C1 segment of cervical spinal cord (tissue), 14 donors: ENCODE measurements around the gene ATP6V1E1.
A peak's percentile ranks its signal among the peaks of the same experiment; 100 is the strongest.

Source experiments
- DNase-seq, 14 donors: peaks; one replicate each; lab custom pipeline; 2025; lab: John Stamatoyannopoulos, UW

ATP6V1E1 gene

DNA sequence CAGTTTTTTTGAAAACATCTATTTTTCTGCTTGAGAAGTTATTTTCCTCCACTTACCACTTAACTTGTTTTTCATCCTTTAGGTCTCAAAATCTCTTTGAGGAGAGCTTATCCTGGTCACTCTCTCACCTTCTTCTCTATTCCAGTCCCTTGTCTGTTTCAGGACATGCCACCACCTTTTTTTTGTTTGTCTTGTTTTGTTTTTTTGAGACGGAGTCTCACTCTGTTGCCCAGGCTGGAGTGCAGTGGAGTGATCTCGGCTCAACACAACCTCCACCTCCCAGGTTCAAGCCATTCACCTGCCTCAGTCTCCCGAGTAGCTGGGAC, 5.4 kb upstream of the ATP6V1E1 start:
- no peak for DNase-seq

DNA sequence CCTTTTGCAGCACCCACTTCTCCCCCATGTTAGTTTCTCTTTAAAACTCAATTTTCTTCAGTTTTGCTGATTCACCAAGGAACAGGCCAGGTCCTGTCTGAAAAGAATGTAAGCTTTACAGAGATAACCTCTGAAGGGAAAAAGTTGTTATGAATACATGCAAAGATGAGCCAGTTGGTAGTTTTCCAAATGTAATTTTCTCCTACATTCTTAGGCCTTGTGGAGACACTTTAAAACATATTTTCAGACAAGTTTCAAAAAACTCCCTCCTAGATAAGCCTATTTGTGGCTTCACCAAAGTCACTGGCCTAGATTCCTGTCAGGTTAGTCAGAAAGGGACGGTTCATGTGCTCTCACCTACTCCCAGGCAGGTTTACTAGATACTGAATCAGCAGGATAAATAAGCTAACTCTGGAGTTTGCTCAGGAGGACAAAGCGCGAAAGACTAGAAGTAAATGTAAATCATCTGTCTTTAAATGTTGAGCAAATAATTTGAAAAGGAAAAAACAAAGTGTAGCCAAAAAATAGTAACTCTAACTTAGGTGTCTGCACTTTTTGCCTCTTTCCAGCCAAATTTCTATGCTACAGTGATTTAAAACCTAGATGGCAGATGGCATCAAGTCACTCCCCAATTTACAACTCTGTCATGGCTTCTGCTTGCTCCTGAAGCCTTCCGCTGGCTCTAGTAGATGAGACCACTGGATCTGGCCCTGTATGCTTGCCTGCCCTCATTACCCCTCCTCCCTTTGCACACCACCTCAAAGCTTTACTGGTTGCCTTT, 4.9 kb upstream of the ATP6V1E1 start:
- DNase-seq, result no peak

DNA sequence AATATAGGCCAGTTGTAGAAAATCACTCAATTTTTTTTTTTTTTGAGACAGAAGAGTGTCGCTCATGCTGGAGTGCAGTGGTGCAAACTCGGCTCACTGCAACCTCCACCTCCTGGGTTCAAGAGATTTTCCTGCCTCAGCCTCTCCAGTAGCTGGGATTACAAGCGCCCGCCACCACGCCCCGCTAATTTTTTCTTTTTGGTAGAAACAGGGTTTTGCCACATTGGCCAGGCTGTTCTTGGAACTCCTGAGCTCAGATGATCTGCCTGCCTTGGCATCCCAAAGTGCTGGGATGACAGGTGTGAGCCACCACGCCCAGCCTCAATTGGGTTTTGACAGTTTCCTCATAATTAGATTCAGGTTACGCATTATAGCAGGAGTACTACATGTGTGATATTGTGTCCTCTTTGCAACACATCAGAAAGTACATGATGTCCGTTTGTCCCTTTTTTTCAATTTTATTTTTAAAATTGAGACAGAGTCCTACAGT, 2.6 kb upstream of the ATP6V1E1 start:
- no peak for DNase-seq

DNA sequence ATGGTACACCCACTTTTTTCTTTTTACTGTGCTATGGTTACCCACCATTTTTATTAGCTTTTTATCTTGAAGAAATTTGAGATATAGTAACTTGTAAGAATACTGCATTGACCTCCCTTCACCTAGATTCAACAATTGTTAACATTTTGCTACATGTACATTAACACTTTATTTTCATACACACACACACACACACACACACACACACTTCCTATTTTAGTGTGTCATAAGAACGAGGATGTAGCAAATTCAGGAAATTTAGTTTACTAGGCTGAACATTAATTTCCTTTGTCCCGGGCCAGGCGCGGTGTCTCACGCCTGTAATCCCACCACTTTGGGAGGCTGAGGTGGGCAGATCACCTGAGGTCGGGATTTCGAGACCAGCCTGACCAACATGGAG, 1.1 kb upstream of the ATP6V1E1 start:
- DNase-seq, result no peak

DNA sequence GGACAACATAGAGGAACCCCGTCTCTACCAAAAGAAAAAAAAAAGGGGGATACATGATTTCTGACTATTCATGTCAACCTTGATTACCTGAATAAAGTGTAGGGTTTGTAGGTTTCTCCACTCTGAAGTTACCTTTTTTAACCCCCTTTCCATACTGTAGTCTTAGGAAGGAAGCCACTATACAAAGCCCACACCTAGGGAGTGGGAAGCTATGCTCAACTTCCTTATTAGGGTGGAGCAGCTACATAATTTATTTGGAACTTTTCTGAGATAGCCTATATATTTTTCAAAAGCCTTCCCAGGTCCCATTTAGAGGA, 582 bp upstream of the ATP6V1E1 start:
- DNase-seq, result no peak

DNA sequence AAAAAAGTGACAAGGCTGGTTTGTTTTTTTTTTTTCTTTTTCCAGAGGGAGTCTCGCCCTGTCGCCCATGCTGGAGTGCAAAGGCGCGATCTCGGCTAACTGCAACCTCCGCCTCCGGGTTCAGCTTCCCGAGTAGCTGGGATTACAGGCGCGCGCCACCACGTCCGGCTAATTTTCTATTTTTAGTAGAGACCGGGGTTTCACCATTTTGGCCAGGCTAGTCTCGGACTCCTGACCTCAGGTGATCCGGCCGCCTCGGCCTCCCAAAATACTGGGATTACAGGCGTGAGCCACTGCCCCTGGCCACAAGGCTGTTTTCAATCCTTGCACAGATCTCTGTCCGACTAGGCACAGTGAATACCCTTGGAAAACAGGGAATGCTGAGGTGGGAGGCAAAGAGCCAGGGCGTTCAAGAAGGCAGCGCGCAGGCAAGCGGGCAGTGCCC, 566 bp downstream of the ATP6V1E1 start:
- DNase-seq, result peak in 2 of 14 donors; percentile 8 to 32

DNA sequence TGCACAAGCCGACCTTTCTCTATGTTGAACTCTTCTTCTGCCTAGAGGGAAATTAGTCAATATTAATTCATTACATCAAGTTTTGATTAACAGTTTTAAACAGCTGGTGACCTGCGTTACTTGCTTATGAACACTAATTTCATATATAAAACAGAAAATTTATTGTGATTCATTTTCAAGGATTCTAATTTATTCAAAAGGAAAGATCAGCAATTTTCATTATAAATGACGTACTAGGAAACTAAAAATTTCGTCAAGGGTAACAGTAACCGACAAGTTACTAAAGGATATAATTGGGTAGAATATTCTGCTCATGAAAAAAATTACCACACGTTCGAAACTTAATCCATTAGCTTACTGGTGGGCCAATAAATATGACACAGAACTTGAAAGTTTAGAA, 15.3 kb downstream of the ATP6V1E1 start:
- no peak for DNase-seq

DNA sequence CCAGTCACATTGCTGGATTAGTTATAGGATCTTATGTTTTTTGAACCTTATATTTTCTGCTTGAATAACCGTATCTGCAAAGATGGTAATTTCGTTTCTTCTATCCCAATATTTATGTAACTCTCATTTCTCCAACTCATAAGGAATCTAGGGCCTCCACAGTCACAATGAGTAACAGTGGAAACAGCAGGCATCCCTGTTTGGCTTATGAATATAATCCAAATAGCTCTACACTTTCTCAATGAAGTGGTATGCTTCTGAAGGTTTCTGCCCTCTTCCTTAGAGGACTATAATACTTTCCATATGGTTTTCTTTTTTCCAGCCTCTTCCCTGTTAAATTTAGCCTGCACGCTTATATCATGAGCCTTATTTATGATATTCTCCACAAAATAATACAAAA, 16.5 kb downstream of the ATP6V1E1 start:
- DNase-seq, result no peak

DNA sequence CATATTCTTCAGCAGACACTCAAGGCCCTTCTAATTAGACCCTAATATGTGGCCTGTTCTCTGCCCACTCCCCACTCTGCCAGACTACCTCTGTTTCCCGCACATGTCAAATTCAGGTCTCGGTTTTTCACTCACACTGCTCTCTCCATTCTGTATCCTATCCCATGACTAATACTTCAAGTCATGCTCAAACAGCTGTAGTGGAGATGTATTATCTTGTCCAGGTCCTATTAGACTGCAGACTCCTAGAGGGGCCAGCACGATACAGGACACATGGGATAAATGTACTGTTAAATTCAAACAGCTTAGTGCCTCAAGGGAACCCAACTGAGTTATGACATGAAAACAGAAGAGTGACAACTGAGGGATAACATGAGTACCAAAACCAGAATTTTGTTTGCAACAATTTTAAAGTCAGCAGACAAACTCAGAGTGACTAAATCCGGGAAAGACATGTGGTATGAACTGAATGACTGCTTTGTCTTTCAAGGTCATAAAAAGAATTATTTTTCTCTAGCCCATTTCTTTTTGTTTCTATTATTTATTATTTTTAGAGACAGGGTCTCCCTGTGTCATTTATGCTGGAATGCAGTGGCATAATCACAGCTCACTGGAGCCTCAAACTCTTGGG, 20.5 kb downstream of the ATP6V1E1 start:
- DNase-seq, result no peak

DNA sequence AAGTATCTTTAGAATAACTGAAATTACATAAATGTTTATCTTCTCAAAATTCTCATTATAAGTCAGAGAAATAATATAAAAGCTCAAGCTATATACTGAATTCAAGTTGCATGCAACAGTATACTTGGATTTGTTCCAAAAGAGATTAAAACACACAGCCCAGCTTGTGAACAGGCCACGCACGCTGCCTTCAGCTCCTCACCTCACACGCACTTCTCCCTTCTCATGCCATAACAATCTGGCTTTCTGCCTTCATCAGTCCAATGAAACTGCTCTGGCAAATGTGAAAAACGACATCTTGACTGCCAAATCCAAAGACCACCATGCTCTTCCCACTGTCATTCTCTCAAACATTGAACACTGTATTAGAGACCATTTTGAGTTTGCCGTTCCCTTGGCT, 22.1 kb downstream of the ATP6V1E1 start:
- no peak for DNase-seq

DNA sequence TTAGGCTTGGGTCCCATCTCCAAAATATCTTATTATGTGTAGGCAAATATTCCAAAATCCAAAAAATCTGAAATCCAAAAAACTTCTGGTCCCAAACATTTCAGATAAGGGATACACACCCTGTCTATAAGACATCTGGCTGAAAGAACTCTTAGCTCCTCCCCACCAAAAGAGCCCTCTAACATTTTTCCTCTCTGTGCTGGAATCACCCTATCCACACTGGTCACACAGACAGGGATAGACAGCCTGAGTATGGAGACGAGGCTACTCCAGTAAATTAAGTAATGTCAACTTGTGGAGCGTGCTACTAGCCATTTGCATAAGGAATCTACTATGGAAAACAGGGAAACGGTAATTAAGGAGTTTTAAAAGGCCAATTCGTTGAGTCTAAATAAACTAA, 24.9 kb downstream of the ATP6V1E1 start:
- DNase-seq, result no peak

DNA sequence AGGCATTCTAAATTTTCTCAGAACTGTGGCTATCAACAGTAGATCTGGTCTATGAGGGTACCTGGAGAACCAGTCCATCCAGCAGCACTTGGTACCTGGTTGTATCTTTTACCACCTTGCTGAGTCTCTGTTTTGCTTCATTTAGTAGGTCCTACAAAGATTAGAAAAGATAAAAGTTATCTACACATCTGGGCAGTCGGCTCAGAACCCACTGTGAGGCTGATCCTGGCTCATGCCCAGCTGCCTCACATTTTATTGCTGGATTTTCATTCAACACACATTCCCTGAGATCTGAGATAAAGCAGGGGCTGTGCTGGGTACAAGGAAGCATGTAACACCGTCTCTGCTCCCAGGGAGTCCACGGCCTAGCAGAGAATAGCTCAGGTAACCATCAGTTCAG, 27.5 kb downstream of the ATP6V1E1 start:
- DNase-seq, result no peak

DNA sequence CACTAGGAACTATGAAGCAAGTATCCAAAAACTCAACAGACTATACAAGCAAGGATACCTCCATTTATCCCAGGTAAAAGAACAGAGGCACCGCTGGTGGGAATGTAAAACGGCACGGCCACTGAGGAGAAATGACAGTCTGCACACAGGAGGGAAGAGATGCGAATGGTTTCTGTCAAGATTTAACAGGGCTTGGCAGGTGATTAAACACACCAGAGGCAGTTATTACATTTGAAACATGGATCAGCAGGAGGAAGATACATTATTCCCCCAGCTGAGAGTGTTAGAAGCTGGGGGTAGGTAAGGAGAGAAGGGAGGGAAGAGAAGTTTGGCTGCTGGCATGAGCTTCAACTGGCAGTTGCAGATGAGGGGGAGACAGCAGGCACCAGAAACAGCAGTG, 30.2 kb downstream of the ATP6V1E1 start:
- no peak for DNase-seq

DNA sequence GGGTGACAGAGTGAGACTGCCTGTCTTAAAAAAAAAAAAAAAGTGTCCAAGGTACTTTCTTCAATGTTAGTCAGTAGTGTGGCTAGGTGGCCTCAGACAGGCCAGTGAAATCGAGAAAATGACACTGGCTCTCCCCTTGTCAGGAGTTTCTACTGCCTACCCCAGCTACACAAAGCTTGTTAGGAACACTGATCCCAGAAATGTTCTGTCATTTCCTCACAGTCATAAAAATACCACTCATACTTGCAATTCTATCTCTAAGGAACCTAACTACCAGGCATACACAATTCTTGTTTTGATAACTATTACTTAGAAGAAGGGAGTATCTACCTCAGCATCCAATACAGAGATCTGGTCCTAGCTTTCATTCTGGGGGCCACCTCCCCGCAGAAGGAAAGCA, 31.3 kb downstream of the ATP6V1E1 start:
- no peak for DNase-seq

DNA sequence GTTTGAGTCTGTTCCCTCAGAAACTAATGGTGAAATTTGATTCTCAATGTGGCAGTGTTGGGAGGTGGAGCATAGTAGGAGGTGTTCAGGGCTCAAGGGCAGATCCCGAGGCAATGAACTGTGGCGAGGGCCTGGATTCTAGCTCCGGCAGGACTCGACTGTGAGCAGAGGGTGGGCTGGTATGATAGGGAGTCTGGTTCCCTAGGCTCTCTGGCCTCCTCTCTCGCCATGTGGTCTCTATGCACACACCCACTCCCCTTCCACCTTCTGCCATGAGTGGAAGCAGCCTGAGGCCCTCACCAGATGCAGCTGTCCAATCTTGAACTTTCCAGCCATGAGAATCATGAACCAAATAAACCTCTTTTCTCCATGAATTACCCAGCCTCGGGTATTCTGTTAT, 32.3 kb downstream of the ATP6V1E1 start:
- DNase-seq, result no peak

DNA sequence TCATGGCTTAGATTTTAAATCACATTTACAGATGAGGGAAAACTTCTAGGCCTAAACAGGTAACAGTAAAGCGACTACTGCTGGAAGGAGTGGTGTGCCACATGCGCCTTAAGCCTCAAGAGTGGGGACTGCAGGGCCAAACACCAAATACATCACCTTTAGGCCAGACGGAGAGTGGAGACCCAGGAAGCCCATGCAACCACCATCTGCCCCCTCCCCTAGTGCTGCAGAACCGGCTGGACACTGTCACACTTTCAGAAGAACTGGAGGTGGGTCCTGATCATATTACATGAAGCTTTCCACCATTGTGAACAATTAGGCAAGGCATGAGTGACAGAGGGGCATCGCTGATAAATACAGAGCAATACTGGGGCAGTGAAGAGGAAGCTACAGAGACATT, 36.3 kb downstream of the ATP6V1E1 start:
- DNase-seq, result no peak

DNA sequence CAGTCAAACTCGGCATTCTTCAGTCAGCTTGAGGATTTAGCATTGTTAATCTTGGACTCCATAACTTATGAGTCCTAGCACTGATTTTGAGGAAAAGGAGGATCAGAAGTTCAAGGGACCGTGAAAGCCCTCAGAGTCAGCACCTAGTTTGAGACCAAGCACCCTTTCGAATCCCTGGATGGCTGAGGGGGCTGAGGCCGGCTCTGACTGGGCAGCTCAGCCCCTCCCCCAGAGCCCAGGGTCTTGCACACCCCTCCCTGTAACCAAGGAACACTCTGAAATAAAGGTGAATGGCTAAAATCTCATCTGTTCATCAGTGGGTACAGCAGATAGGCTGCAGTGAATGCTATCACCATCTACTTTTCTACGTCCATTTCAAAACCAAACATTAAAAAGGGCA, 38.0 kb downstream of the ATP6V1E1 start:
- no peak for DNase-seq

DNA sequence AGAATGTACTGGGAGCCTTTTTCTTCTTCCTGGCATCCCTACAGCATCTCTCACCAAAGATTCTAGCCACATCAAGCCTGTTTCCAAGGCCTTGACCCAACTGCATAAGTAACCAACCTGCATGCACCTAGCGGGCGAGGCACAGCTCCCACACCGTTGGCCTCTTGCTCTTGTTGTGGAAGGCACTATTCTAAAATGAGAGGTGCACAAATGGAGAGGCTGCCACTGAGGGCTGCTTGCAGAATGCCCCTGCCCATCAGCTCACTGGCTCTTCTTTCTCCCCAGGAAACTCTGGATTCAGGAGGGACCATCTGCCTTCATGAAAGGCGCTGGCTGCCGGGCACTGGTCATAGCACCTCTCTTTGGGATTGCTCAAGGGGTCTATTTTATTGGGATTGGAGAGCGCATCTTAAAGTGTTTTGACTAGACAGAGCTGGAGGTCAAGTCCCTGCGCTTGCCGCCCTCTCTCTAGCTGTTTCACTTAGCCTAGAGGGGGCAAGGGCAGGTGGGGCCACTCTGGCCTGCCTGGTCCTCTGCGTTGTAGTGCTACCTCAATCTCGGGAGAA, 38.7 kb downstream of the ATP6V1E1 start:
- no peak for DNase-seq

DNA sequence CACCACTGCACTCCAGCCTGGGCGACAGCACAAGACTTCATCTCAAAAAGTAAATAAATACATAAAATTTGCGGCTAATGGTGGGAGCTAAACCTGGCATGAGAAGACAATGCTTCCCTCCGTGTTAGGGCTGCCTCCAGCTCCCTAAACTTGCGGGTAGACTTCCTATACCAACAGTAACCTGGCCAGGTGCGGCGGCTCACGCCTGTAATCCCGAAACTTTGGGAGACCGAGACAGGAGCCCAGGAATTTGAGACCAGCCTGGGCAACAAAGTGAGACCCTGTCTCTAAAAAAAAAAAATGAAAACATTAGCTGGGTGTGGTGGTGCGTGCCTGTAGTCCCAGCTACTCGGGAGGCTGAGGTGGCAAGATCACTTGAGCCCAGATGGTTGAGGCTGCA, 39.9 kb downstream of the ATP6V1E1 start:
- no peak for DNase-seq

DNA sequence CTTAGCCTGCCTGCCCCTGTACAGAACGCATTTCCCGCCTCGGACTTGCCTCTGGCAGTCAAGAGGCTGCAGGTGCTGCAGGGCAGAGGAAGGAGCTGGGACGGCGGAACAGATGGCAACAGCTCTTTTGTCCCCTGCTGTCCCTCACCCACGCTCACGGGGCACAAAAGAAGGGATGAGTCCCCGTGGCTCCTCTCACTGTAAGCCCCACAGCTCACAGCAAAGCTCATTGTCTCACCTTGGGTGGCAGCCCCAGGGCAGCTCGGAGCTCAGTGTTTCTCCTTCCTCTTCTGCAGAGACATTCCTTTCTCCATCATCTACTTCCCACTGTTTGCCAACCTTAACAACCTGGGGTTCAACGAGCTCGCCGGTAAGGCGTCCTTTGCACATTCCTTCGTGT, 40.9 kb downstream of the ATP6V1E1 start:
- DNase-seq, result no peak

DNA sequence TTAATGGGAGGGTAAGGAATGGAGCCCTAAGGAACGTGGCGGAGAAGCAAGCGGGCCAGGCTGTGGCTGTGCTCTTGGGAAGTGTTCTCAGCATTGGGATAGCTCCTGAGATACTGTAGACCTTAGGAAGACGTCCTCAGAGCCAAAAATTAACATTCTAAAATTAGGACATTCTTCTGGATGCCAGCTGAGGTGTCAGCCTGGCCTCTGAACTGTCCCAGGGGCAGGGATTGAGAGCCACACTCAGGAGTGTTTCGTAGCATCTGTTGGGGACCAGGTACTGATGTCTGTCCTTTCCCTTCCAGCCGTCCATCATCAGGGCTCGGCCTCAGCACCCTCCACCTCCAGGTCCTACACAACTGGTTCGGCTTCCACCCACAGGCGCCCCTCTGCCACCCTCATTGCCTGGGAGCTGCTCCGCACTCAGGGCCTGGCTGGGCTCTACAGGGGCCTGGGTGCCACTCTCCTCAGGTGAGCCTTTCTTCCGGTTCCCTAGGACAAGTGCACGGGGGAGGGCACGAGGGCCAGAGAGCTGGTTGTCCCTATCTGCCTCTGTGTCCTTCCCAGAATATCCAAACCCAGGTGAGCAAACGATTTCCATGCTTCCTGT, 41.6 kb downstream of the ATP6V1E1 start:
- no peak for DNase-seq

DNA sequence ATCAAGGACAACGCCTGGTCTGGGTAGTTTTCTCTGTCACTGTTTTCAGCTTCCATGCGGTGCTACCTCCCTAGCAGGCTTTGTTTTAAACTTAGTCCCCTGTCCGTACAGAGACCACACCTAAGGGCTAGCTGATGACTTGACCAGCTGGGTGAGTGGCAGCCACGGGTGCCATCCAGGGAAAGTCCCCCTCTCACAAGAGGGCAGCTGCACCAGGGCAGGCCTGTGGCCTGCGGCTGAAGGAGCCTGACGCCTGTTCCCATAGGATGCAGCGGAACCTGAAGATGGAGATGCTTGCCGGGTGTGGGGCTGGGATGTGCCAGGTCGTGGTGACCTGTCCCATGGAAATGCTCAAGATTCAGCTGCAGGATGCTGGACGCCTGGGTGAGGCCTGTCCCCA, 45.4 kb downstream of the ATP6V1E1 start:
- no peak for DNase-seq

DNA sequence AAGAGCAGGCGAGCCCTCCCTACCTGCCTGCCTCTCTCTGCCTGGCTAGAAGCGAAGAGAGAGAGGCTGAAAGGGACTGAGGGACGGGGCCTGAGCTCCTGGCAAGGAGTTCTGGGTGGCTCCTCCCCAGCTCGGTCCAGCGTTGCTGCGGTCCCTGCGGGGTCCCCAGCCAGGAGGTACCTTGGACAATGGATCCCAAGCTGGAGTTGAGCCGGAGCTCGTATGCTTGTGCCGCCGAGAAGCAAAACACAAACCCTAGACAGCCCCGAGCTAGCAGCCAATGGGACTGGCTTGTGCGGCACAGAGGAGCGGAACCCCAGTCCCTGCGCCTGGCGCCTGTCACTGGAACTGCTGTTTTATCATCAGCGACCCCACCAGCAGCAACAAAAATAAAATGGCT, 46.9 kb downstream of the ATP6V1E1 start:
- DNase-seq, result no peak
